Activated T-cell treated with anti-CD3 and anti-CD28 coated beads for 48 hours (primary cell): ENCODE data around the gene LATS1.
"Not testable (repeated sequence)": the region's sequence is repeated elsewhere in the genome, so short reads cannot be mapped to it uniquely, and the experiment has no call there.

Experiments
- DNase-seq: peaks from one replicate; pipeline ENCODE4 v3.0.0-alpha.2; 2020; ENCODE audit warnings: low read depth

Gene LATS1

DNA sequence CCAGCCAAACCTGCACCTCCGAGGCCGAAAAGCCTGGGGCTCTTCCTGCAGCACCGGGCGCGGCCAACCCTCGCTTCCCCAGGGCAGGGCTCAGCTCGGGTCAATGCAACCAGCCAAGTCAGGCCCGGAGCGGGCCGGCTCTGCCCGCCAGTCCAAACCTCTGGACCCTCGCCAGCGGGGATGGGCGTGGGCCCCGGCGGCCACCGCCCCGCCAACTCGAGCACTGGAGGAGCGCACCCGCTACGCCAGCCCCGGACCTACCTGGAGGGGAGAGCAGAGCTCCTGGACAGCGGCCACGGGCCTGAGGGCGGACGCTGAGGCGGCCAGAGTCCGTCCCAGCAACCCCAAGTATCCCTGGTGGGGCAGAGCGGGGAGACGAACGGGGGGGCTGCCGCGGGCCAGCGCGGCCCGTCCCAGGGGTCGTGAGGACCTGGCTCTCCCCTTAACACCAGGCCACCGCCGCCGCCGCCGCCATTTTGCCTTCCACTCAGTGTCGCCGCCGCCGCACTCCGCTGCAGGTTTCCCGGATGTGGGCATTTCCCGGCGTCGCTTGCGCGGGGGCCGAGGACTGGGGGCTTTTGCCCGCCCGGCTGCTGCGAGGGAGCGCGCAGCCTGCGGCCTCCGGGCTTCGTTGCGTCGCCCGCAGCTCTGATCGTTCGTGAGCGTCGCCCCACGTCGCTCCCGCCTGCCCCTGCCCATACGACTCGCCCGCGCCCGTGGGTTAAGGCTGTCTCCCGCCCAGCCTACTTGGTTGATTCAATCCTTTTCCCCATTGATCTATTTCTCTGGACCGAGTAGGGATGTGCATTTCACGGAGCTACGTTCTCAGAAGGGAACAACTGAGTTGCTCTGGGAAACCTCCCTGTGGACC lies at the start of gene LATS1:
Gene LATS1 (minus strand): TSS at position 514 of the 871 bp plus-strand sequence. CDS start 15,975 bp downstream, outside the sequence.
- DNase-seq, result peak; percentile 90

DNA sequence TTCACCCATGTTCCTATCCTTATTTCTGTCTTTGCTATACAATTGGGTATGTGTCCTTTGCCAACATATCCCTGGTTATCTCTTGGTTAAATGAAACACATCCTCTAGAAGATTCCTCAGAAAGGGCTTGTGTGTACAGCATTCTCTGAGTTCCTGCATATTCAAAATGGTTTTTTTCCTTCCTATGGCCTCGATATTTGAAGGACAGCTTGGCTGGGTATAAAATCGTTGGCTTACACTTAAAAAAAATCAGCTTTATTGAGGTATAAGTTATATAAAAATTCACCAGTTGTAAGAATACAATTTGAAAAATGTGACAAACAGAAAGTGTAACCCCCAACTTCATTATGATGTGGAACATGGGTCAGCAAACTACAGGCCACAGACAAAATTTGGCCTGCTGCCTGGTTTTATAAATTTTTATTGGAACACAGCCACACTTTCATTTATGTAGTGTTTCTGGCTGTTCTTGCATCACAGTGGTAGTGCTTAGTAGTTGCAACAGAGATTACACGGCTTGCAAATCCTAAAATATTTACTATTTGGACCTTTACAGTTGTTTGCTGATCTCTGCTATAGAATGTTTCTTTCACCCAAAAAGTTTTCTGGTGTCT lies 48.4 kb upstream of the LATS1 start:
- no peak for DNase-seq

DNA sequence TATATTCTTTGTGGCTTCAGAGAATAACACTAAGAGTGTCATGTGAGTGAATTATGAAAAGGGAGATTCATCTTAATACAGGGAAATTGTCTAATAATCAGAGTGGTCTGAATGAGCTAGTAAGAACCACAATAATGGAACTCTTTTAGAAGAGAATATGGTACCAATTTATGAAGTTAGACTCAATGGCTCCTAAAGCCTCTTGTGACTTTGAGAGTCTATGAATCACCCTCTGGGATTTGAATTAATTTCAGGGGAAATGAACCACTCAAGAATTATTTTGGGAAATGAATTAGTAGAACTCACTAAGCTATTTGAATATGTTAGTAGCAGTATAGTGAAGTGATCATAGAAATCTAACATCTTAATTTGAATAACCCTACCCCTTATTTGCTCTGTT lies 46.0 kb upstream of the LATS1 start:
- DNase-seq, result no peak

DNA sequence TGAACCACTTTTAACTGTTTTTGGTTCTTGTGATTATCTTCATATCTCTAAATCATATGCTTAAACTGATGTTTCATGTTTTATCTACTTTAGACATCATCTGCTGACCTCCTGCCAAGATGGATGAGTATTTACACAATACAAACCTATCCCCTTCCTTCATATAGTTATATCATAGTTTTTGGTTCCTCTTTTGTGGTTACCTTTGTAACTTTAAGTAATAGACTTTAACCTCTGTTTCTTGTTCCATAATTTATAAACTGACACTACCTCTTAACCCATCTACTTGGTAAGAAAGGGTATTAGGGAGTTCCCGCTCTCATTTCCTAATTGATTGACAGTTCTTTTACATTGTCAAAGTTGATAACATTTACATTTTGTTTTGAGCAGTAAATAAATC lies 43.5 kb upstream of the LATS1 start:
- no peak for DNase-seq

- no peak for DNase-seq
Observed at GRCh38 chr6:149756261-149756636, 38.3 kb upstream of the LATS1 start.

- DNase-seq, result no peak
Observed at GRCh38 chr6:149755300-149756260, 37.7 kb upstream of the LATS1 start.

- DNase-seq, result no peak
Observed at GRCh38 chr6:149754548-149754947, 36.6 kb upstream of the LATS1 start.

DNA sequence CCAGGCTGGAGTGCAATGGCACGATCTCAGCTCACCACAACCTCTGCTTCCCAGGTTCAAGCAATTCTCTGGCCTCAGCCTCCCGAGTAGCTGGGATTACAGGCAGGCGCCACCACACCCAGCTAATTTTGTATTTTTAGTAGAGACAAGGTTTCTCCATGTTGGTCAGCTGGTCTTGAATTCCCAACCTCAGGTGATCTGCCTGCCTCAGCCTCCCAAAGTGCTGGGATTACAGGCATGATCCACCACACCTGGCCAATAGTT lies 35.4 kb upstream of the LATS1 start:
- DNase-seq, result not testable (repeated sequence)

DNA sequence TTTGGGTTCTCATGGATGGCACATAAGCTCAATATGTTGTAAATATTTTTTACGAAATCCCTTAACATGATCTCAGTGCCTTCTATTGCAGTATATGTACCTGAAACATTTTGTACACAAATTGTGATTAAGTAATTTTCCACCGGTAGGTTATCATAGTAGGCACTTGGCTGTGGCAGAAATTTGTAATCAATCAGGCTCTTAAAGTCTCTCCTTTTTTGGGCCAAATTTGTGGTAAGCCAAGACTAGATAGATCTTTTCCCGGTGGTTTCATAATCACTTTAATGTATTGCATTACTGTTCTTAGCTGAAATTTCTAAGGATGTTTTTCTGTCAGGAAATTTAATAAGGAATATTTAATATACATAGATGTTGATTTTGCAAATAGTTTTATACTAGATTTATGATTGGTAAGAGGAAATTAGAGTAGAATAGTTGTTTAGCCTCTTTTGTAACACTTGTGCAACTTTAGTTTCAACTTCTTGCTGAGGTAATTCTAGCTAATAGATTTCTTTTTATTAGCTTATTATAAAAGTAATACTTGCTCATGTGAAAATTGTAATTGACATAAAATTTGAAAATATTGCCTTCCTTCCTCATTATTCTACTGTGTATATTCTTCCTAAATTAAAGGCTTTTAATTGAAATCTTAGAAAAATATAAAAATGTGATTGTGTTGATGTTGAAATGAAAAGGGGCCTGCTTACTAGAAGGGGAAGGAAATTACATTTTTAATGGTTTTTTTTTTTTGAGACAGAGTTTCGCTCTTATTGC lies 34.9 kb upstream of the LATS1 start:
- no peak for DNase-seq

- not testable (repeated sequence) for DNase-seq
Observed at GRCh38 chr6:149751920-149752319, 34.0 kb upstream of the LATS1 start.

GRCh38 chr6:149751239-149751638 lies 33.3 kb upstream of the LATS1 start:
- DNase-seq, result no peak

GRCh38 chr6:149750136-149750609 lies 32.3 kb upstream of the LATS1 start:
- peak; percentile 66 for DNase-seq

GRCh38 chr6:149749594-149750135 lies 31.8 kb upstream of the LATS1 start, which contains the start of gene PCMT1:
TSS of gene PCMT1 (plus strand) at chr6:149749741. CDS start at chr6:149749902, 161 bp downstream.
- peak; percentile 94 for DNase-seq

GRCh38 chr6:149749082-149749593 lies 31.2 kb upstream of the LATS1 start:
- not testable (repeated sequence) for DNase-seq

DNA sequence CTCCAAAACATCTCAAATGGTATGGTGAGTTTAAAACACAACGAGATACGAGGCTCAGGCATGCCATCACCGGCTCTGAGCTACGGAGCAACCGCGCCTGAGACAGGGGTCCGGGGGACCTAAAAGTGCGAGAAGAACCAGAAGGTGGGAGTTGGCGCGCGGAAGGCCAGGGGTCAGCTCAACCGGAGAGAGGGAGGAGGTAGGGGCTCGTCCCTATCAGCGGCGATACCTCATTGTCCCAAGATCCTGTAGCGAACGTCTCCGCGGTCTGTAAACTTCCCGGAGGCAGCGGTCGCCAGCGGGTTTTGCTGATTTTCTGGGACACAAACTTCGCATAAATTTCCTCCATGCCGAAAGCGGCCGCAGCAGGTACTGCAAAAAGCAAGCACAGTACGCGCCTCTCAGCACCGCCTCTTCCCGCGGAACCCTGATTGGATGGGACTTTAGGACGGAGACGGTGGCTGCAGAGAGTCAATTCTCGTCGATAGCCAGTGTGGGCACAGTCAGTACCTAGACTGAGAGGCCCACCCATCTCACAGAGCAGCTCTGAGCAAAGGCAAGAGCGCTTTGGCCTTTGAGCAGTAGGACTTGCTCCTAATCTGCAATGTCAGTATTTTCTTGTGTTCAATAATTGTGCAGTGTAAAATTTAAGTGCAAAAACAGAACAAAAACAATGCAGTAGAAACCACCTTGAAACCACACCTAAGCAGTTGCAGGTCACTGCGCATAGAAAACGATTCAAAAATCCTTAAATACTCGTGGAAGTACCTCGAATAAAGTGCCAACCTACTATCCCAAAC lies 28.4 kb upstream of the LATS1 start, which contains the start of gene NUP43:
Gene NUP43 (minus strand): TSS at position 383 of the 800 bp plus-strand sequence. CDS start 34 bp downstream, at position 349.
- peak; percentile 88 for DNase-seq

DNA sequence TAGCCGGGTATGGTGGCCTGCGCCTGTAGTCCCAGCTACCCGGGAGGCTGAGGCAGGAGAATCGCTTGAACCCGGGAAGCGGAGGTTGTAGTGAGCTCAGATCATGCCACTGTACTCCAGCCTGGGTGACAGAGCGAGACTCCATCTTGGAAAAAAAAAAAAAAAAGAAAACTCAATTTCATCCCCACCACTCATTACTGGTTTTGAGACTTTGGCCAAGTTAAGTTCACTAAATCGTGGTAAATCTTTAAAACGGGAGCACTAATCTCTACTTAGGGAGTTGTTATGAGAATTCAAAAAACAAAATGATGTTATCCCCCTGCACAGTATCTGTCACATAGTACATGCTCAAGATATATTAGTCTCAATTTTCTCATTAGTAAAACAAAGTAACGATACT lies 27.4 kb upstream of the LATS1 start:
- not testable (repeated sequence) for DNase-seq

DNA sequence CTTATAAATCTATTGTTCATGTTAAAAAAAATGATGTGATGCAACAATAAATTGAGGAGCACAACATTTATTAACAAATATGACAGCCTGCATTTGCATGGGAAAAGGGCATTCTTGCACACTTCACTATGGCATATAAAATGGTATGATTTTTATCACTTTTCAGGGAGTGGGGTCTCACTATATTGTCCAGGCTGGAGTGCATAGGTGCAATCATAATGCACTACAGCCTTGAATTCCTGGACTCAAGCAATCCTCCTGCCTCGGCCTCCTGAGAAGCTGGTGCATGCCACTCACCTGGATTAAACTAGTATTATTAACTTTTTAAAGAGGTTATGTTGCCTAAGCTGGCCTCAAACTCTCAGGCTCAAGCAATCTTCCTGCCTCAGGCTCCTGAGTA lies 17.0 kb upstream of the LATS1 start:
- no peak for DNase-seq

- no peak for DNase-seq
Observed at GRCh38 chr6:149733089-149733720, 15.3 kb upstream of the LATS1 start.

DNA sequence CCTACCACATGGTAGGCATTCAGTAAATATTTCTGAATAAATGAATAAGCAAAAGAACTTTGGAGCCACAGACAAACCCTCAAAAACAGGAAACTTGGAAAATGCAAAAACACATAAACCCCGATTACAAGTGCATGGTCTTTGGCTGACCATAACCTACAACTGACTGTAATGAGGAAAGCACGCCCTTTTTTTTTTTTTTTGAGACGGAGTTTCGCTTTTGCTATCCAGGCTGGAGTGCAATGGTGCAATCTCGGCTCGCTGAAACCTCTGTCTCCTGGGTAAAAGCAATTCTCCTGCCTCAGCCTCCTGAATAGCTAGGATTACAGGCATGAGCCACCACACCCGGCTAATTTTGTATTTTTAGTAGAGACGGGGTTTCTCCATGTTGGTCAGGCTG lies 11.9 kb upstream of the LATS1 start:
- DNase-seq, result no peak
